ENCODE data around the gene FAM120C.

- TF ChIP-seq, protein P1, sequence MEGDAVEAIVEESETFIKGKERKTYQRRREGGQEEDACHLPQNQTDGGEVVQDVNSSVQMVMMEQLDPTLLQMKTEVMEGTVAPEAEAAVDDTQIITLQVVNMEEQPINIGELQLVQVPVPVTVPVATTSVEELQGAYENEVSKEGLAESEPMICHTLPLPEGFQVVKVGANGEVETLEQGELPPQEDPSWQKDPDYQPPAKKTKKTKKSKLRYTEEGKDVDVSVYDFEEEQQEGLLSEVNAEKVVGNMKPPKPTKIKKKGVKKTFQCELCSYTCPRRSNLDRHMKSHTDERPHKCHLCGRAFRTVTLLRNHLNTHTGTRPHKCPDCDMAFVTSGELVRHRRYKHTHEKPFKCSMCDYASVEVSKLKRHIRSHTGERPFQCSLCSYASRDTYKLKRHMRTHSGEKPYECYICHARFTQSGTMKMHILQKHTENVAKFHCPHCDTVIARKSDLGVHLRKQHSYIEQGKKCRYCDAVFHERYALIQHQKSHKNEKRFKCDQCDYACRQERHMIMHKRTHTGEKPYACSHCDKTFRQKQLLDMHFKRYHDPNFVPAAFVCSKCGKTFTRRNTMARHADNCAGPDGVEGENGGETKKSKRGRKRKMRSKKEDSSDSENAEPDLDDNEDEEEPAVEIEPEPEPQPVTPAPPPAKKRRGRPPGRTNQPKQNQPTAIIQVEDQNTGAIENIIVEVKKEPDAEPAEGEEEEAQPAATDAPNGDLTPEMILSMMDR (conservative IDR thresholded peaks at IDR 0.05 in 1 of 2, IDR thresholded peaks at IDR 0.05 in 1 of 2; ENCODE audit: extremely low read depth in 1 of 2, insufficient read depth in 1 of 2, low read depth in 1 of 2, low read length in 2 of 2): no peak
- TF ChIP-seq EZH2 (IDR thresholded peaks at IDR 0.05; ENCODE audit: borderline replicate concordance, low read length): no peak
Observed at GRCh38 chrX:54223581-54223980, 40.5 kb upstream of the FAM120C start.
